Chondrocyte (in vitro differentiated cells): ENCODE data around the gene NLRP3. TPM values are rescaled to one million over a fixed set of nuclear protein-coding genes. Genes with fewer than 3 reads are reported as not detected.

Source experiments
- DNase-seq: peaks from one replicate; pipeline ENCODE4 v3.0.0; 2021; ENCODE audit warnings: mixed read lengths, low spot score
- H3K27ac Mint-ChIP-seq: one replicate; pipeline ENCODE4 v1.8.0; 2021; ENCODE audit warnings: mild to moderate bottlenecking, moderate library complexity, mixed read lengths; ENCODE audit not compliant: unreplicated experiment
- H3K27me3 Mint-ChIP-seq: 2 replicates; pipeline ENCODE4 v1.8.0; 2021; ENCODE audit warnings: low read depth, mixed read lengths
- H3K36me3 Mint-ChIP-seq: 2 replicates; pipeline ENCODE4 v1.8.0; 2021; ENCODE audit warnings: low read depth, mixed read lengths
- H3K4me1 Mint-ChIP-seq: 2 replicates; pipeline ENCODE4 v1.8.0; 2021; ENCODE audit warnings: low read depth, mild to moderate bottlenecking, mixed read lengths
- H3K4me3 Mint-ChIP-seq: one replicate; pipeline ENCODE4 v1.8.0; 2021; ENCODE audit warnings: mild to moderate bottlenecking, moderate library complexity, mixed read lengths; ENCODE audit not compliant: unreplicated experiment
- H3K9me3 Mint-ChIP-seq: 2 replicates; pipeline ENCODE4 v1.8.0; 2021; ENCODE audit warnings: low read depth, mixed read lengths
- CTCF ChIP-seq: fragments of 200-600 bp; sonication (generic); IDR thresholded peaks from 2 replicates; pipeline ENCODE4 v1.5.0; 2021; ENCODE audit warnings: antibody characterized with exemption, mild to moderate bottlenecking, moderate library complexity
- total RNA-seq: library from RNA; stranded (reverse); gene quantifications from 3 replicates; pipeline ENCODE4 v1.2.1, GENCODE V29; 2021

NLRP3 gene
- total RNA-seq, 1 donor from 2014 or later, result 0.15 TPM

DNA sequence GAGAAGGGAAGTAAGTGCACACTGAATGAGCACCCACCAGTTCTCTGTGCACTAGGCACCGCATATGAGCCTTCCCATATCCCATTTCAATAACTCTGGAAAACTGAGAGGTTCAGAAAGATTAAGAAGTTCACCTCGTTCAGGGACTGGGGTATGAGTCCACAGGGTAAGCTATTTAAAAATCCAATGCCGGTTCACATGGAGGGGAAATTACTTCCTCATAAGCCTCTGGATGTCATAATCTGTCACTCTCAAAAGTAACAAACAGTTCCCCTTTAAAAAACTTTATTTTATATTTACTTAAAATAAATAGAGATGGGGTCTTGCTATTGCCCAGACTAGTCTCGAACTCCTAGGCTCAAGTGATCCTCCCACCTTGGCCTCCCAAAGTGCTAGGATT, 40.0 kb downstream of the NLRP3 start:
- Mint-ChIP-seq H3K4me3 (no peak overlapping the region), H3K36me3 (no peaks in the 10 kb centered on the region), H3K9me3 (no peaks in the 10 kb centered on the region), H3K27me3 (peaks cover 40% of the 10 kb centered on the region), H3K4me1 (peaks cover 4% of the 10 kb centered on the region), H3K27ac (no peak overlapping the region)
- DNase-seq, result no peak
- TF ChIP-seq CTCF, result no peak

DNA sequence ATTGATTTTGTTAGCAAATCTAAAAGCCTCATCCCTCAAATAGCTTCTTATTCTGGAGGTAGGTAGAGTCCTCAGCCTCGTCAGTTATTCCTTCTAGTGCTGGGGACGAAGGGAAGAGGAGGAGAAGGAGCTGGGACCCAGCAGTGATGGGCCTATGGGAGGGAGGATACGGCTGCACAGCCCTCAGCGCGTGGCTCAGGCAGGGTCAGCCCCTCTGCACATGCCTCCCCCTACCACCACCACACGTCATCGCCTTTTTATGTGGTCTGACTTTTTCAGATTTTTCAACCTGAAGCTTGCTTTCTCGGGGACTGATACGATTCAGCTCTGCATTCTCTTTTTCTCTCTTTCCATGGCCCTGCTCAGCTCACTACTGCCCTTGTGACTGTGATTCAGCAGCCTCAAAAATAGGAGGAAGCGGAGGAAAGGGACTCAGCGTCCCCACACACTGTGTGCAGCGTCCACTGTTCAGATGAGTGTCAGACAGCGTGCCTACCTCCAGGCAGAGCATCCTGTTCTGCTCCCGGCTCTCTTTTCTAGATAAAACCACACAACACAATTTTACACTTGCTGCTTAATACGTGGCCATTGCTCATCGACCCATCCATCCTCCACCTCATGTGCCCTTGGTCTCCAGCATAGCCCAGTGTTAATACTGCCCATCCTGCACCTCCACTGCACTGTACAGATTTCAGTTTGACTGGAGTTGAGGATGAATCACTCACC, 41.1 kb downstream of the NLRP3 start:
- Mint-ChIP-seq H3K27ac (no peak overlapping the region), H3K36me3 (no peaks in the 10 kb centered on the region), H3K4me1 (peaks cover 4% of the 10 kb centered on the region), H3K4me3 (no peak overlapping the region), H3K27me3 (peaks cover 33% of the 10 kb centered on the region), H3K9me3 (peaks cover 2% of the 10 kb centered on the region)
- DNase-seq, result no peak
- no peak for TF ChIP-seq CTCF

GRCh38 chr1:247459507-247459906, 43.5 kb downstream of the NLRP3 start:
- Mint-ChIP-seq H3K36me3 (no peaks in the 10 kb centered on the region), H3K27me3 (peaks cover 17% of the 10 kb centered on the region), H3K4me1 (peaks cover 4% of the 10 kb centered on the region)

DNA sequence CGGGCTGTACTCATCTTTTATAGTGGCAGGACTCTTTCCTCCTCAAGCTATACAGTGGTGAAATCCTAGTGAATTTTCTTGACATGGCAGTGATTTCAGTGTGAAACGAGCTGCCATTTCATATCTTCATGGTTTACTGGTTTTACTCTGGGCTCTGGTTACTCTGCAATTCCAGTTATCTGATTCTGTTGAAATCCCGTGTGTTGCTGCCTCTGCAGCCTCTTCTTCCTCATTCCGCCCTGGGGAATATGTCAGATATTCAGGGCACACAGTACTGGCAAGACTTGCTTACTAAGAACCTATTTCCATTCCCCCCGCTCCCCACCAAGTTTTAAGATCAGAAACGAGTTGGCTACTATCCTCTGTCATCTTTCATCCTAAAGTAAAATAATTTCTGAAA, 49.8 kb downstream of the NLRP3 start:
- Mint-ChIP-seq H3K27me3 (peaks cover 8% of the 10 kb centered on the region), H3K4me1 (no peaks in the 10 kb centered on the region), H3K4me3 (no peak overlapping the region), H3K9me3 (peaks cover 14% of the 10 kb centered on the region), H3K27ac (no peak overlapping the region), H3K36me3 (no peaks in the 10 kb centered on the region)
- no peak for TF ChIP-seq CTCF
- no peak for DNase-seq

More at GRCh38 chr1:247459507-247459906, 43.5 kb downstream of the NLRP3 start:
- TF ChIP-seq CTCF, result no peak
- no peak overlapping the region for H3K4me3 Mint-ChIP-seq
- peaks cover 14% of the 10 kb centered on the region for H3K9me3 Mint-ChIP-seq
- no peak for DNase-seq
- H3K27ac Mint-ChIP-seq, result no peak overlapping the region

DNA sequence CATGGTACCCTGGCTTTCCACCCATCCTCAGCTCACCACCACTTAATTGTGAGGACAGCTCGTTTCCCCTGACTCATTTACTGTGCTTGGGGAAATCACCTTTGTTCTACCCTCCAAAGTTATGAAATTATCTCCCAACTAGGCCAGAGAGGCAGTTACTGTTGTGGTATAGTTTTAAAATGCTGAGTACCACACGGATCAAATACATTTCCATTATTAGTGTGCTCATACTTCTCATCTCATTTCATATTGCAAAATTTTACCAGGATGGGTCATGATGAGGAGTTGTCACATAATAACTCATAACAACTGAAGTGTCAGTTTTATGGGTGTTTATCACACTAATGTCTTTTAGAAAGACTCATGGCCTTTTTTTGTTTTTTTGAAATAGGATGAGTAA, 51.2 kb downstream of the NLRP3 start:
- no peak for DNase-seq
- no peaks in the 10 kb centered on the region for H3K4me1 Mint-ChIP-seq
- H3K4me3 Mint-ChIP-seq, result no peak overlapping the region
- H3K9me3 Mint-ChIP-seq, result peaks cover 12% of the 10 kb centered on the region
- H3K27ac Mint-ChIP-seq, result no peak overlapping the region
- peaks cover 8% of the 10 kb centered on the region for H3K27me3 Mint-ChIP-seq
- TF ChIP-seq CTCF, result no peak
- H3K36me3 Mint-ChIP-seq, result no peaks in the 10 kb centered on the region
